Measurements from ENCODE around the gene DCDC1. TPM values are rescaled to one million over a fixed set of nuclear protein-coding genes. Genes with fewer than 3 reads are reported as not detected.
"Not testable (repeated sequence)": the region's sequence is repeated elsewhere in the genome, so short reads cannot be mapped to it uniquely, and the experiment has no call there.

Gene DCDC1
- polyA plus RNA-seq, 6 donors from 2014 or later: not detected

DNA sequence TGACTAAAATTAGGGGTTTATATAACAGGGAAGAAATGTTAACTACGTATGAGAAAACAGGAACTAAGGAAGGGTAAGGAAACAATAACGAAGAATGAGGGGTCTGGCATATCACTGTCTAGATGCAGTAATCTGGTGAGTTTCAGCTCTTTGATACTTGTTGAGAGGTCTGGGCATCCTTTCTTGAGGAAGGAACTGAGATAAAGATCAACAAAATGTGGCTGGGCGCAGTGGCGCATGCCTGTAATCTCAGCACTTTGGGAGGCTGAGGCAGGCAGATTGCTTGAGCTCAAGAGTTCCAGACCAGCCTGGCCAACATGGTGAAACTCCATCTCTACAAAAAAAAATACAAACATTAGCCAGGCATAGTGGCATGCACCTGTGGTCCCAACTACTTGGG is 2.7 kb downstream of the DCDC1 start:
- Mint-ChIP-seq H3K36me3 (no peaks in the 10 kb centered on the region), H3K4me1 (peaks cover 29 to 43% (median 37%) of the 10 kb centered on the region in 3 donors), H3K27me3 (peaks cover 19 to 31% (median 24%) of the 10 kb centered on the region in 3 donors), H3K9me3 (peaks cover 0 to 4% (median 0%) of the 10 kb centered on the region in 7 donors), H3K27ac (no peak overlapping the region), H3K4me3 (peak overlapping the region in 1 of 8 donors; percentile 1)
- no peak for ATAC-seq (ENCODE audit: low read depth in 2 of 2)
- DNase-seq: no peak

GRCh38 chr11:31361743-31362142 is 7.8 kb downstream of the DCDC1 start:
- Mint-ChIP-seq H3K27ac (no peak overlapping the region), H3K36me3 (no peaks in the 10 kb centered on the region), H3K4me3 (no peak overlapping the region), H3K4me1 (peaks cover 8 to 12% (median 12%) of the 10 kb centered on the region in 3 donors), H3K9me3 (peaks cover 0 to 3% (median 0%) of the 10 kb centered on the region in 7 donors), H3K27me3 (peaks cover 14 to 34% (median 31%) of the 10 kb centered on the region in 3 donors)
- DNase-seq: no peak
- ATAC-seq (ENCODE audit: low read depth in 2 of 2): no peak

- DNase-seq: no peak
- no peak overlapping the region for H3K4me3 Mint-ChIP-seq
These were observed 13.7 kb downstream of the DCDC1 start for GRCh38 chr11:31355817-31356216.

DNA sequence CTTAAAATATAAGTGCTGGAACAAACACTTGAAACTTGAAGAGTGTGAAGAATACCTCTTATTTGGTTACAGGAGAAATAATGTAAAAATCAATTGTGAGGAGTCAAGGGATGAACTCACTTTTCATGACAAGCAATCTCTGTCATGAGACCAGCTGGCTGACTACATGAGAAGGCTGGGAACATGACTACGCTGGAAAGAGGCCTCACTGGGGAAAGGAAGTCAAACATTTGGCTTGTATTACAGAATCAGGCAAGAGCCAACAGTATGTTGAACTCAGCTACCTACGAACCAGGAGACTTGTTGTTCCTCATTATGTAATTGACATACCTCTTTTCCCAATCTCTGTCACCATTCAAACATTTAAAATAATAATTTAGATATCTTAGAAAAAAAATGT is 14.4 kb downstream of the DCDC1 start:
- ATAC-seq (ENCODE audit: low read depth in 2 of 2) (no peak), DNase-seq (no peak)
- H3K4me1 Mint-ChIP-seq: no peaks in the 10 kb centered on the region
- peaks cover 13 to 31% (median 20%) of the 10 kb centered on the region in 3 donors for H3K27me3 Mint-ChIP-seq
- H3K9me3 Mint-ChIP-seq: no peaks in the 10 kb centered on the region
- peaks cover 0 to 4% of the 10 kb centered on the region in 2 donors for H3K36me3 Mint-ChIP-seq
- H3K4me3 Mint-ChIP-seq: no peak overlapping the region
- H3K27ac Mint-ChIP-seq: no peak overlapping the region

More at GRCh38 chr11:31355817-31356216, 13.7 kb downstream of the DCDC1 start:
- no peak for ATAC-seq (ENCODE audit: low read depth in 2 of 2)
- peaks cover 16 to 35% (median 20%) of the 10 kb centered on the region in 3 donors for H3K27me3 Mint-ChIP-seq
- H3K4me1 Mint-ChIP-seq: no peaks in the 10 kb centered on the region
- H3K9me3 Mint-ChIP-seq: no peaks in the 10 kb centered on the region
- H3K36me3 Mint-ChIP-seq: peaks cover 0 to 4% of the 10 kb centered on the region in 2 donors
- no peak overlapping the region for H3K27ac Mint-ChIP-seq

DNA sequence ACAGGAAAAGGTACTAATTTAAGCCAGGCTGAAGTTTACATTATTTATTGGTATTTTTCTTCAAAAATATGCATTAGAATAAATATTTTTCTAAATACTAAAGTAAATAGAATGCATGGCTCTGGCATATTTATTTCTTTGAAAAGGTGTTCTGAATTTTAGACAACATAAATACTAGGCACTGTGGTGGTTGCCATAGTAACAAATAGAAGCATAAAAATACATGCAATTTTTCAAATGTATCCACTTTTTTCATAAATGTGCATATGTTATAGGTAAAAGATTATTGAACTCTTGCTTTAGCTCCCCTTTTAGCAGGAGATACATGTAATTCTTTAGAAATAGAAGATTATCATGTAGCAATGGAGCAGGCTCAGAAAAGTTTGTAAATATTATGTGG is 18.4 kb downstream of the DCDC1 start:
- Mint-ChIP-seq H3K4me1 (no peaks in the 10 kb centered on the region), H3K9me3 (no peaks in the 10 kb centered on the region), H3K27me3 (peaks cover 18 to 31% (median 27%) of the 10 kb centered on the region in 3 donors), H3K36me3 (peaks cover 0 to 4% of the 10 kb centered on the region in 2 donors), H3K27ac (no peak overlapping the region), H3K4me3 (no peak overlapping the region)
- ATAC-seq (ENCODE audit: low read depth in 2 of 2) (no peak), DNase-seq (no peak)

- ATAC-seq (ENCODE audit: low read depth in 2 of 2) (no peak), DNase-seq (no peak)
- Mint-ChIP-seq H3K9me3 (peaks cover 0 to 1% (median 0%) of the 10 kb centered on the region in 7 donors), H3K27ac (no peak overlapping the region), H3K4me1 (no peaks in the 10 kb centered on the region), H3K27me3 (peaks cover 14 to 37% (median 32%) of the 10 kb centered on the region in 3 donors), H3K36me3 (no peaks in the 10 kb centered on the region), H3K4me3 (no peak overlapping the region)
These were observed 28.5 kb downstream of the DCDC1 start for GRCh38 chr11:31340903-31341572.

- Mint-ChIP-seq H3K4me1 (no peaks in the 10 kb centered on the region), H3K9me3 (peaks cover 0 to 8% (median 3%) of the 10 kb centered on the region in 7 donors), H3K4me3 (no peak overlapping the region), H3K36me3 (no peaks in the 10 kb centered on the region), H3K27ac (no peak overlapping the region), H3K27me3 (peaks cover 23 to 43% (median 37%) of the 10 kb centered on the region in 3 donors)
- DNase-seq (no peak), ATAC-seq (ENCODE audit: low read depth in 2 of 2) (no peak)
These were observed 31.7 kb downstream of the DCDC1 start for GRCh38 chr11:31337806-31338205.

DNA sequence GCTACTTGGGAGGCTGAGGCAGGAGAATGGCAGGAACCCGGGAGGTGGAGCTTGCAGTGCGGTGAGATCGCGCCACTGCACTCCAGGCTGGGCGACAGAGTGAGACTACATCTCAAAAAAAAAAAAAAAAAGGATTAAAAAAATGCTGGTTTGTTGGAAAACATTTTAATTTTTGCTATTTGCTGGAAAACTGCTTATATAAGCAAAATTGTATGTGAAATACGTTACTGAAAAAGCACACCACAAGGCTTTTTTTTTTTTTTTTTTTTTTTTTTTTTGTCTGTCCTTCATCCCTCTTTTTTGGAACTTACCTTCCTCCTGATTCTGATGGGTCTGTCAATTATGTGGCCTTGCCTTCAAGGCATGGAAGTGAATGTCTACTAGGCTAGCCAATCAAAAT is 40.8 kb downstream of the DCDC1 start:
- ATAC-seq (ENCODE audit: low read depth in 2 of 2): no peak
- H3K36me3 Mint-ChIP-seq: no peaks in the 10 kb centered on the region
- H3K9me3 Mint-ChIP-seq: peaks cover 0 to 14% (median 6%) of the 10 kb centered on the region in 7 donors
- no peak for DNase-seq
- H3K27ac Mint-ChIP-seq: no peak overlapping the region
- peaks cover 0 to 5% (median 0%) of the 10 kb centered on the region in 3 donors for H3K4me1 Mint-ChIP-seq
- H3K27me3 Mint-ChIP-seq: peaks cover 10 to 14% (median 11%) of the 10 kb centered on the region in 3 donors
- no peak overlapping the region for H3K4me3 Mint-ChIP-seq

DNA sequence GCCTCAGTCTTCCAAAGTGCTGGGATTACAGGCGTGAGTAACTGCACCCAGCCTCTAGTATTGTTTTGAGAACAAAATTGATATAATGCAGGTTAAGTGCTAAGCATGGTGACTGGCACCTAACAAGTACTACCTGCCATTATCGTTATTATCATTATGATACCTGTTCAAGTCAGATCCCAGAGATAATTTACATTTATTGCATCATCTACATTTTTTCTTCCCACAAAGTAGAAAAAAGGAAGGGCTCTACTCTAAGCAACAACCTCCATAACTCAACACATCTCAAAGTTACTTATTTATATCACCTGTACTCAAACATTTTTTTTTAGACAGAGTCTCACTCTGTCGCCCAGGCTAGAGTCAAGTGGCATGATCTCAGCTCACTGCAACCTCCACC is 42.1 kb downstream of the DCDC1 start:
- Mint-ChIP-seq H3K27me3 (peaks cover under 1 to 5% (median 4%) of the 10 kb centered on the region in 3 donors), H3K4me3 (peak overlapping the region in 1 of 8 donors; percentile 25), H3K27ac (no peak overlapping the region), H3K4me1 (peaks cover 0 to 5% (median 0%) of the 10 kb centered on the region in 3 donors), H3K36me3 (no peaks in the 10 kb centered on the region), H3K9me3 (peaks cover 0 to 14% (median 6%) of the 10 kb centered on the region in 7 donors)
- DNase-seq (no peak), ATAC-seq (ENCODE audit: low read depth in 2 of 2) (no peak)

DNA sequence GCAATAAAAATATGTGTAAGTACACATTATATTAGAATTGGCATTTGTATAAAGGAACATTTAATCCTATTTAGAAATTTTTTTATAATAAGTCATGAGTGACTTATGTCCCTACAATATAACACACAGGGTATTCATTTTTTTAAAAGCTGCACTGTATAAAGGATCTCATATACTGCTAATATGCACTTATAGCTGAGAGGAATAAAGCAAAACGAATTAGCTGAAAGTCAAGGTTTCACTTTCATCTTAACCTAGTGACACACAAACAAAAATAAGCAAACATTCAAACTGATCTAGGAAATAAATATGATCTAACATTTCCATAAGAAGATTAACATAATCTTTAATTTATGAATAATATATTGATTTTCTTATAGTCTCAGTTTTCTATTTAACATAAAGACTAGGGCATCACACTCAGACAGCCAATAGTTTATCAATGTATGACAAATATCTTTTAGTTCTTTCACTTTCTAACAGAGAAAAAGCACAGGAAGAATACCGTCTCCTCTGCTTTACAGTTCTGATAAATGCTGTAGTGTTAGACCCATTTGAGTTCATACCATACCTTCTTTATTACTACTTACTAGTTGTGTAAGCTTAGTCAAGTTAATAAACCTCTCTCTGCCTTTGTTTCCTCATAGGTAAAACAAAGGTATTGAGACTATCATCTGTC is 42.9 kb downstream of the DCDC1 start:
- no peak overlapping the region for H3K27ac Mint-ChIP-seq
- H3K36me3 Mint-ChIP-seq: no peaks in the 10 kb centered on the region
- H3K4me3 Mint-ChIP-seq: no peak overlapping the region
- no peak for ATAC-seq (ENCODE audit: low read depth in 2 of 2)
- no peak for DNase-seq
- peaks cover 0 to 10% (median 4%) of the 10 kb centered on the region in 7 donors for H3K9me3 Mint-ChIP-seq
- H3K27me3 Mint-ChIP-seq: no peaks in the 10 kb centered on the region
- H3K4me1 Mint-ChIP-seq: peaks cover 0 to 5% (median 0%) of the 10 kb centered on the region in 3 donors

- peaks cover 0 to 5% (median 0%) of the 10 kb centered on the region in 3 donors for H3K4me1 Mint-ChIP-seq
- no peak overlapping the region for H3K27ac Mint-ChIP-seq
- no peak for ATAC-seq (ENCODE audit: low read depth in 2 of 2)
- no peak for DNase-seq
- no peaks in the 10 kb centered on the region for H3K36me3 Mint-ChIP-seq
- H3K27me3 Mint-ChIP-seq: no peaks in the 10 kb centered on the region
- no peak overlapping the region for H3K4me3 Mint-ChIP-seq
- peaks cover 0 to 14% (median 2%) of the 10 kb centered on the region in 7 donors for H3K9me3 Mint-ChIP-seq
These were observed 44.4 kb downstream of the DCDC1 start for GRCh38 chr11:31325160-31325559.

DNA sequence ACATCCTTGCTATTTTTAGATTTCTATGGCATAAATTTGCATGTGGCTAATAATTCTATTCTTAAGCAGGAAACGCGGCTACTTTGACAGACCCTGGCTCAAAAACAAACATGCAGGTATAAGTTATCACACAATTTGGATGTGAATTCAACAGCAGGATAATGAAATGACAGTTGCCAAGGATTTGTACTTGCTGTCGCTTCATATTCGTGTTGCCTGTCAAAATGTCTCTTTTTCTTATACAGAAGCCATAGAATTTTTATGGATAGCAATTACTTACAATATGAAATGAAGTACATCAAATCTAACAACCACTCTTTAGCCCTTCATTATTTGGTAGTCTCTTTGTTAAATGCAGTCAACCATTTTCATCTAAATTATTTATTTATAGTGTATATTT is 46.4 kb downstream of the DCDC1 start:
- ATAC-seq (ENCODE audit: low read depth in 2 of 2): no peak
- Mint-ChIP-seq H3K4me3 (no peak overlapping the region), H3K36me3 (no peaks in the 10 kb centered on the region), H3K27me3 (no peaks in the 10 kb centered on the region), H3K27ac (no peak overlapping the region), H3K9me3 (peaks cover 0 to 5% (median 0%) of the 10 kb centered on the region in 7 donors), H3K4me1 (peaks cover 0 to 5% (median 0%) of the 10 kb centered on the region in 3 donors)
- no peak for DNase-seq

GRCh38 chr11:31321494-31321893 is 48.0 kb downstream of the DCDC1 start:
- not testable (repeated sequence) for H3K36me3 Mint-ChIP-seq; H3K4me1 Mint-ChIP-seq; H3K27me3 Mint-ChIP-seq; ATAC-seq (ENCODE audit: low read depth in 2 of 2); H3K9me3 Mint-ChIP-seq; DNase-seq; H3K27ac Mint-ChIP-seq; H3K4me3 Mint-ChIP-seq

- no peak overlapping the region for H3K4me3 Mint-ChIP-seq
- H3K4me1 Mint-ChIP-seq: no peaks in the 10 kb centered on the region
- H3K9me3 Mint-ChIP-seq: peaks cover 0 to 3% (median 0%) of the 10 kb centered on the region in 7 donors
- ATAC-seq (ENCODE audit: low read depth in 2 of 2) (no peak), DNase-seq (no peak)
- no peaks in the 10 kb centered on the region for H3K36me3 Mint-ChIP-seq
- H3K27me3 Mint-ChIP-seq: no peaks in the 10 kb centered on the region
- H3K27ac Mint-ChIP-seq: no peak overlapping the region
These were observed 65.8 kb downstream of the DCDC1 start for GRCh38 chr11:31303644-31304180.
